Measurements from ENCODE around the gene SAT2.

- TF ChIP-seq CTCF (tag by site-specific recombination; IDR thresholded peaks at IDR 0.05) = no peak
- no peak for TF ChIP-seq ZNF645 (tag by site-specific recombination; IDR thresholded peaks at IDR 0.05)
- TF ChIP-seq SETDB1 (IDR thresholded peaks at IDR 0.05; ENCODE audit: insufficient read length, low read length) = no peak
- TF ChIP-seq YY1 (tag by site-specific recombination; IDR thresholded peaks at IDR 0.05) = no peak
- TF ChIP-seq BCL11A (tag by site-specific recombination; IDR thresholded peaks at IDR 0.05; ENCODE audit: low read depth) = no peak
- TF ChIP-seq ZNF449 (tag by site-specific recombination; IDR thresholded peaks at IDR 0.05) = no peak
- TF ChIP-seq ZNF792 (tag by site-specific recombination; IDR thresholded peaks at IDR 0.05) = no peak
- TF ChIP-seq ELK4 (IDR thresholded peaks at IDR 0.05; ENCODE audit: borderline replicate concordance, low read depth, low read length) = no peak
- TF ChIP-seq, protein P1, sequence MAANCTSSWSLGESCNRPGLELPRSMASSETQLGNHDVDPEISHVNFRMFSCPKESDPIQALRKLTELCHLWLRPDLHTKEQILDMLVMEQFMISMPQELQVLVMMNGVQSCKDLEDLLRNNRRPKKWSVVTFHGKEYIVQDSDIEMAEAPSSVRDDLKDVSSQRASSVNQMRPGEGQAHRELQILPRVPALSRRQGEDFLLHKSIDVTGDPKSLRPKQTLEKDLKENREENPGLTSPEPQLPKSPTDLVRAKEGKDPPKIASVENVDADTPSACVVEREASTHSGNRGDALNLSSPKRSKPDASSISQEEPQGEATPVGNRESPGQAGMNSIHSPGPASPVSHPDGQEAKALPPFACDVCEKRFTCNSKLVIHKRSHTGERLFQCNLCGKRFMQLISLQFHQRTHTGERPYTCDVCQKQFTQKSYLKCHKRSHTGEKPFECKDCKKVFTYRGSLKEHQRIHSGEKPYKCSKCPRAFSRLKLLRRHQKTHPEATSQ (tag by site-specific recombination; IDR thresholded peaks at IDR 0.05) = no peak
These were observed 40.0 kb downstream of the SAT2 start for GRCh38 chr17:7587420-7588151.
